Kasumi-1 (cell line): ENCODE measurements around the gene ARCN1.
"Not testable (repeated sequence)": the region's sequence is repeated elsewhere in the genome, so short reads cannot be mapped to it uniquely, and the experiment has no call there.

Experiments used
- DNase-seq, 2 experiments: peaks; one replicate each; lab custom pipeline; 2025; lab: John Stamatoyannopoulos, UW

Gene ARCN1

DNA sequence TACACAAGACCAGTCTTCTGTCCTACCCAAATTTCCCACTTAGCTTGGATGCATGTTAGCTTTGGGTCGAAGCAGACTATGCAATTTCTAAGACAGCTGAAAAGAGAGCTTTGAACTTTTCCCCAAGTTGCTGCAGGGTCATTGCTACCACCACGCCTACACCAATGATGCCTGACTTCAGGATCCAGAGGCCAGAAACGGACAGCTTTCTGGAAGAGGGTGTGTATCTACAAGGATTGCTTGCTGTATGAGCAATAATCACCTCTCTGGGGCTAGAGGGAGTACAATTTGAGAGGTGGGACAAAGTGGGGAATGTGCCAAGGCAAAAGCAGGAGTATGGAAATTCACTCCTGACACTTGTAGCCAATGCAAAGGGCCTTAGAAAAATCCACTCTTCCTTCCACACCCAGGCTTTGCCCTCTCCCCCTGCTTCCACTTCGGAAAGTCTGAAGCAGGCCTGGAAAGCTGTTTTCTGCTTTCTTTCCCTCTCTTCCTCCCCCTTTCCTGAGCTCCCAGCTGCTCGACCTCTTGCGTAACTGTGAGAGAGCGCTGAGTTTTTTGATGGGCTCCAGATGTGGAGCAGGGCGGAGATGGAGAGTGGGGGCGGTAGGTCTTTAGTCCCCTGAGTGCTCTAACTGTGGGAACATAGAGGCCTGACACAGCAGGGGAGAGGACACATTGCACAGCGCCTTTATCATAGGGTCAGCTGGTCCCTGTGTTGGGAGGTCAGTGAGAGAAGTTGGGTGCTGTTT lies 33.1 kb downstream of the ARCN1 start:
- peak; percentile 10 to 24 for DNase-seq

DNA sequence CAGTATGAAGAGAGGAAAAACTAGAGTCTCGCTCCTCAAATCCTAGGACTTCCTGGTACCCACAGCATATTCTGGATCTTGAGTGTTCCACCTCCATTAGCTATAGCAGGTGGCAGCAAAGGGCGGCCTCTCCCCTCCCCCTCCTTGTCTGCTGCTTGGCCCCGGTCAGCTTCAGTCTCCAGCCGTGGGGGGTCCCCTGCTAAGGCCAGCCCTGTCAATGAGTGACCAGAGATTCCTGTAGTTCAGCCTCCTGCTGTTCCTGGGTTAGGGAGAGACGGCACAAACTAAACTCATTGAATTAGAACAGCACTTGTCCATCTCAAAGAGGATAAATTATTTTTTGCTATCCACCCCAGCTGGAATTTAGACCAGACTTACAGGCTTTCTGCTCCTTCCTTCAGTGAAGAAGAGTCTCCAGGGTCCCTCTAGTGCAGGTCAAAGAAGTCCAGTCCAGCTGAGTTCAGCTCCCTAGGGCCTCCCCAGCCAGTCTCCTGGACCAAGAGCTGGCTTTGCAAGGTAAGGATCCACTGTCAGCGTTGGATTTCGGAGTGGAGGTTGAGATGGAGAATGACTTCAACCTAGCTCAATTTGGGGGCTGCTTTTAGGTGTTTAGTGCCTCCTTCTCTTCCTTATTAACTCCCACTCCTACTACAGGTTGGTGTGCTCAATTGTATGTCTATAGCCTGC lies 34.1 kb downstream of the ARCN1 start:
- no peak for DNase-seq

DNA sequence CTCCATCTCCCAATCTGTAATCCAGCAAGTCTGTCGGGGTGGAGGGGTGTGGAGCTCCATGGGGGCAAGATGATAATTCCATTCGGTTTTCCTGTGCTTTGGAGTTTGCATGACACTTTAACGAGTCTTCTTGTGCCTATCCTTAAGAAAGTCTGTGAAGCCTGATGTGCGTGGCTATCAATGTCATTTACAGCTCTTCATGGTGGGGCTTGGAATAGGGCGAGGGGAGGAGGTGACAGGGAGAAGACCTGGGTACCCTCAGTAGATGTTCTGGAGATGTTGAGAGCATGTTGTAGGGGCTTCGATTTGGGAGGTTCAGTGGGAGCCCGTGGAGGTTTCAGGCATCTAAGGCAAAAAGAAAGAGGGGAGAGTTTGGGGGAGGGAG lies 34.6 kb downstream of the ARCN1 start:
- DNase-seq: no peak

DNA sequence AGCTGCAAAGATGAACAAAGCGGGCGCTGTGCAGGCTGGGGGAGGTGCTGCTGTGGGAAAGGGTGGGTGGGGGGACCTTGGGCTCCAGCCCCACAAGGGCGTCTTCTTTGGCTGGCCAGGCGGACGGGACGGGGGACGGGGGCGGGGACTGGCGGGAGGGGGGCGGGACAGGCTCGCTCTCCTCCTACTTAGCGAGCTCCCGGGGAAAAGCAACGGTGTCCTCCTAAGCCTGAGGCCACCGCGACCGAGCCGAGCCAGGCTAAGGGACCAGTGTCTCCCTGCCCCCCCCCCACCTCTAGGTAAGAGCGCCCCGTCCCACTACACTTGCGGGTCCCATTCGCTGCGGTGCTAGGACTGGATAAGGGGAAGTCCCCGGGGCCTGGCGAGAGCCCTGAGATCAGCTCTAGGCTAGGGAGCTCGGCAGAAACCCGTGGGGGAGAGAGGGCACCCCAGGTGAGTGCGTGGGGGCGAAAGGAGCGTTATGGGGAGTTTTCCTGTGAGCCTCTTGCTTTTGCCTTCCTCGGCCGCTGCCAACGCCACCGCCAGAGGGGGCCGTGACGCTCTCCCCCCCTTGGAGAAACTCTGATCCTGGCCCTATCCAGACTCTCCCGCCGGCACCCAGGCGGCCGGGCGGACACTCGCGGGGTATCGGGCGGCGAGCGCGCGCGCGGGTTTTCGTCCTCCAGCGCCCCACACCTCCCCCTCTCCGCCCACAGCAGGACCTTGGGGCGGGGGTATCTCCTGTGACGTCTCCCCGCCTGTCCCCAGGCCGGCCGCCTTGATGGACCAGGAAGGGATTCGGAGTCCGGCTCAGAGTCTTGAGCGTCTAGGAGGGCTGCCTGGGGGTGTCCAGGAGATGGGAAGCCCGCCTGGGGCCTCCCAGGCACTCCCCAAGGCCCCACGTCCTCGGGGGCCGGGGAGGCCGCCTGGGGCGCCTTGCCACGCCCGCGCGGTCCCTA lies 35.5 kb downstream of the ARCN1 start, which contains the start of gene PHLDB1:
PHLDB1 (plus strand) TSS at position 215 of the 959 bp plus-strand sequence. CDS start 6,222 bp downstream, outside the sequence.
- DNase-seq: peak; percentile 28 to 39

DNA sequence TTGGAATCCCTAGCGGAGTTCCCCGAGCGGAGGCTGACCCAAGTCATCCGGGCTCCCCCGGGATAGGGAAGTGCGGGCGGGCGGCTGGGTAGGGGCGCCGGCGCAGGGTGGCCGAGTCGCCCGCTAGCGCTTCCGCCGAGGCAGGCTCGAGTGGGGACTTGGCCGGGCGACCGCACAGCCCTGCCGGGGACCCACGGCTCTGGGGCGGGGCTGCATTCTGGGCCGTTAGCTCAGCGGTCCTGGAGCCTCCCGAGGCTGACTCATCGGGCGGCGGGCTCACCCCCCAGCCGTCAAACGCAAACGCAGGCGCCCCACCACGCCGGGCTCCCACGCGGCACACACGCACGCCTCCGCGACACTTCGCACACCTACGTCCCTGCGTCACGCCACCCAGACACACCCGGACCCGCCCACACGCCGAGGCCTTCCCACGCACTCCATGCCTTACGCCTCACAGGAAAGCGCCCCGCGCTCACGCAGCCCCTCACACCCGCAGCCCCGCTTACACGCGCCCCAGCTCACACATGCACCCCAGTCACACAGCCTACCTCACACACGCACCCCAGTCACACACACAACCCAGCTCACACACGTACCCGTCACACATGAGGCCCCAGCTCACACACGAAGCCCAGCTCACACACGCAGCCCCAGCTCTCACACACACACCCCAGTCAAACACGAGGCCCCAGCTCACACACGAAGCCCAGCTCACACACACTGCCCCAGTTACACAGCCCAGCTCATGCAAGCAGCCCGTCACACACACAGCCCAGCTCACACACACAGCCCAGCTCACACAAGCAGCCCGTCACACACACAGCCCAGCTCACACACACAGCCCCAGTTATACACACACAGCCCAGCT lies 36.4 kb downstream of the ARCN1 start:
- peak in 1 of 2 experiments; percentile 8 for DNase-seq

DNA sequence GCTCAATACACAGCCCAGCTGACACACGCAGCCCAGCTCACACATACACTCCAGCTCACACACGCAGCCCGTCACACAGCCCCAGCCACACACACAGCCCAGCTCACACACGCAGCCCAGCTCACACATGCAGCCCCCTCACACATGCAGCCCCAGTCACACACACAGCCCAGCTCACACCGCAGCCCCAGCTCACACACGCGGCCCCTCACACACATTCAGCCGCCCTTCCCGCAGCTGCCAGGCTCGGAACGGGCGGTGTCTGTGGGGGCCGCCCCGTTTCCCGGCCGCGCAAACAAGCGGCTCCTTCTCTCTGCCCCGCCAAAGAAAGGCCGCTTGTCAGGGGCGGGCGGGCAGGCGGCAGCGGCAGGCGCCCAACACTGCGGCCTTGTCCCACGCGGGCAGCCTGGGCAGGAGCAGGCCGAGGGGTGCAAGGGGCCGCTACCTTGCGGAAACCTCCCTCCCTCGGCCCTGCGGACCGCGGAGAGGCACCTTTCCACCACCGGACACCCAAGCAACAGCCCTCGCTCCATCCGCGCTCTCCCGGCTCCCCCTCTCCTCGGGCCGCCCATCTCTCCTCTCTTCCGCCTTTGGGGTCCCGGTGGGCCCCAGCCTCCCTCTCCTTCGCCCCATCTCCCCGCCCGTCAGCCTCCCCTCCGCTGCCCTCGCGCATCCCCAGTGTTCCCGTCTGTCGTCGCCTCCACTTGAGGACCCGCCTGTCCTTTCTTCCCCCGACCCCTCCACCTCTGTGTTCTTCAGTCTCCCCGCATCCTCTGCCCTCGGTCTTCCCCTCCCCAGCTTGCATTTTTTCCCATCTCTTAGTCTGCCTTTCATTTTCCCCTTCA lies 37.4 kb downstream of the ARCN1 start:
- DNase-seq: no peak

DNA sequence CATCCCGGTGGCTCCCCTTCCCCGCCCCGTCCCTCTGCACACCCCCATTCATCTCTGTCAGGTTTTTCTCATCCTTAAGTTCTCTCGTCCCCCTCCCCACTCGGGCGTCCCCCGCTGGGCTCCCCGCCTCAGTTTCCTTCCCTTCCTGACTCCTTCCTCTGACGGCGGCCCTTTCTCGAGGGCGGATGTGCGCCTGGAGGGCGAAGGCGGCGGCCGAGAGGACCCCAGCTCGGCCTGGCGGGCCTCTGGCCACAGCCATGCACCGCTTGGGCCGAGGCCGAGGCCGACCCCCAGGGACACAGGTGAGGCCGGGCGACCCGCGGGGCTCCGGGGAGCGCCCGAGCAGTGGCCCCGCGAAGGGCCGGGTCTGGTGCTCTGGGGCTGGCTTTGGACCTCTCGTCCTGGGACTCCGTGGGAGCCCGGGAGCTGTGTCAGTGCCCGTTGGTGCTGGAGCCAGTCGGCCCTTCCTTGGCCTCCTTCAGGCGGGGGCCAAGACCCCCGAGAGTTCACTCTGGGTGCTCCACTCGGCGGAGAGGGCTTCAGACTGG lies 38.1 kb downstream of the ARCN1 start:
- no peak for DNase-seq

DNA sequence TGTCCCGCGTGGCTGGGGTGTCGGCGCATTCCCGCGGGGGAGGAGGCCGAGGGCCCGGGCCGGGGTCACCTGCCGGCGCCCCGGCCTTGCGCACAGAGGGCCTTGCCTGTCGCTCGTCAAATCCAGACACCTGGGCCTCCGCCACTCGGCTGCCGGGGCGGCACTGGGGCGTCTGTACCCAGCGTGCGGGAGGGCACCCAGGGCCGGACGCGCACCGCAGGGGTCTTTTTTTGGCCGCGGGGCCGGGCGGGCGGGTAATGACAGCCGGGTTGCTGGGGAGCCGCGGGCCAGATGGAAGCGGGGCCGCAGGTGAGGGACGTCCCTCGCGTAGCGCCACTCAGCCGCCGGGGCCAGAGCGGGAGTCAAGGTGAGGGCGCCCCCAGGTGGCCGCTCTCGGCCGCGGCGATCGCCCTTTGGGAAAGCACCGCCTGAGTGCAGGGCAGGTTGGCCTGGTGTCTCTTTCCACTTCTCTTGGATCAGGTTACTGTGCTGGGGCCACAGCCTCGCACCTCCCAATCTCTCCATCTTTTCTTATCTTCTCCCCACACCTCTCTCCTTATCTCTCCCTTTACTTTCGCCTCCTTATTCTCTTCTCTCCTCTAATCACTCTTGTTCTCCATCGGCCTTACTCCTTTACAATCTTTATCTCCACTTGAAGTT lies 38.7 kb downstream of the ARCN1 start:
- peak; percentile 34 to 43 for DNase-seq

DNA sequence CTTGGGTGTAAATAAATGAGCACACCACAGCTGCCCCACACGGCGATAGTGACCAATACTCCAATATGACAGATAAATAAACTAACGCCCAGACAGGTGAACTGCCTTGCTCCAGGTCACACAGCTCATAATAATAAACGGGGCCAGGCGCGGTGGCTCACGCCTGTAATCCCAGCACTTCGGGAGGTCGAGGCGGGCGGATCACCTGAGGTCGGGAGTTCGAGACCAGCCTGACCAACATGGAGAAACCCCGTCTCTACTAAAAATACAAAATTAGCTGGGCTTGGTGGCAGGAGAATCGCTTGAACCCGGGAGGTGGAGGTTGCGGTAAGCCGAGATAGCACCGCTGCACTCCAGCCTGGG lies 39.2 kb downstream of the ARCN1 start:
- not testable (repeated sequence) for DNase-seq

DNA sequence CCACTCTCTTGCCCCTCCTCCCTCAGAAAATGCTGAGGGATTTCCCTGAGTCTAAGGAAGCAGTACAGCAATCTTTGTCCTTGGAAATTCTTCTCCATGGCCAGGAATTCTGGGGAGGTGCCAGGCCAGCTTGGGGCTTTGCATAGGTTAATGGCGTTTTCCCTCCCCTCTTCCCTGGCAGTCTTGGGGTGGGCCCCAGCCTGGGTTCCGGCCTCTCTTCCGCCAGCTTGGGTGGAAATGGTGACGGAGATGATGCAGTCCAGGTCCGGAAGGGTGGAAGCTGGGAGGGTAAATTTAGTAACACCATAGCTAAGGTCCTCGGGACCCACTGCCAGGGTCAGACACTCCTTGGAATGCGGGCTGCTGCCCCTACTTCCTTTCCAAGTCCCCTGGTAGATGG lies 40.2 kb downstream of the ARCN1 start:
- DNase-seq: no peak

DNA sequence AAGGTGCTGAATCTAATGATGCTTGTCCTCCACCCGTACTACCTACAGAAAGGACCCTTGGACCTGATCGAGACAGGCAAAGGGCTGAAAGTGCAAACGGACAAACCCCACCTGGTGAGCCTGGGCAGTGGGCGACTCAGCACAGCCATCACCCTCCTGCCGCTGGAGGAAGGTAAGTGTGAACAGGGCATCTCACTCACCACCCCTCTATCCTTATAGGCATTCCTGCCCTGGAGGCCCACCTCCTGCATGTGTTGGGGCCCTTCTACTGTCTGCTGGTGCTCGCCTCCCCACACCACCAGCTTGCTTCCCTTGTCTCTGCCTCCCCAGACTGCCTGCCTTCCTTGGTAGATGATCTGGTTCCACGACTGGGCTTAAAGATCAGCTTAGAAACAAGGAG lies 42.3 kb downstream of the ARCN1 start:
- no peak for DNase-seq

DNA sequence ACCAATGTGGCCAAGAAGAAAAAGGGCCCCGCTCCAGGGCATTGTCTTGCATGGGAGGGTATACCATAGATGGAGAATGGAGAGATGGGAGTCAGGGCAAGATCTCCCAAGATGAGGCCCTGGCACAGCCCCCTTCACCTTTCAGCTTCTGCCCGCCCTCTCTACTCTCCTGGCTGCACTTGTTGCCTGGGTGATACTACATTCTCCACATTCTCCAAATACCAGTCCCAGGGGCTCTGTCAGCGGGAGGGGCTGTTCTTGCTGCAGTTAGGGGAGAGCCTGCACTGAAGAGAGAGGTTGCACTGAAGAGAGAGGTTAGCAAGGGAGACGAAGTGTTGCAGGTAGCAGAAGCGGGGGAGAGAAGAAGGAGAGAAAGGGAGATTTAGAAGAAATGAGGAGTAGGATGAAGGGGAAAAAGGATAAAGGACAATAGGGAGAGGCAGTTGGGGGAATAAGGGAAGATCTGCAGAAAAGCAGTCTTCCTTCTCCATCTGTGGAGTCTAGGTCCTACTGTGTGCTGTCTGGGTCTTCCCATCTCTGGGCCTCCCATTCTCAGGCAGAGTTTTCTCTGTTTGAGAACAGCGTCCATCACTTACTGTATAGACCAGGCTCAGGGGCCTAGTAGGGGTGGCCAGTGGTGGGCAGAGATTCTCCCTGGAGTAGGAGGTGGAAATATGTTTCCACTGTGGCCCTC lies 43.2 kb downstream of the ARCN1 start:
- DNase-seq: no peak

DNA sequence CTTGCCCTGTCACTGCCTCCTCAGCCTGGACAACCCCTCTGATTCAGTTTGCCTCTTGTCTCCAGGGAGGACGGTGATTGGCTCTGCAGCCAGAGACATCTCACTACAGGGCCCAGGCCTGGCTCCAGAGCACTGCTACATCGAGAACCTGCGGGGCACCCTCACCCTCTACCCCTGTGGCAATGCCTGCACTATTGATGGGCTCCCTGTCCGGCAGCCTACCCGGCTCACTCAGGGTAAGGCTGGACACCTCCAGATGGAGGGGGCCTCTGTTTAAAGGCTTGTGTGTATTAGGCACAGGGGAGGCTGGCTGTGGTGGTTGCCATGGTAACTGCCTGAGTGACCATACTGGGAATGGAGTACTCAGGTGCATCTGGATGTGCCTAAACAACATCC lies 43.8 kb downstream of the ARCN1 start:
- no peak for DNase-seq

DNA sequence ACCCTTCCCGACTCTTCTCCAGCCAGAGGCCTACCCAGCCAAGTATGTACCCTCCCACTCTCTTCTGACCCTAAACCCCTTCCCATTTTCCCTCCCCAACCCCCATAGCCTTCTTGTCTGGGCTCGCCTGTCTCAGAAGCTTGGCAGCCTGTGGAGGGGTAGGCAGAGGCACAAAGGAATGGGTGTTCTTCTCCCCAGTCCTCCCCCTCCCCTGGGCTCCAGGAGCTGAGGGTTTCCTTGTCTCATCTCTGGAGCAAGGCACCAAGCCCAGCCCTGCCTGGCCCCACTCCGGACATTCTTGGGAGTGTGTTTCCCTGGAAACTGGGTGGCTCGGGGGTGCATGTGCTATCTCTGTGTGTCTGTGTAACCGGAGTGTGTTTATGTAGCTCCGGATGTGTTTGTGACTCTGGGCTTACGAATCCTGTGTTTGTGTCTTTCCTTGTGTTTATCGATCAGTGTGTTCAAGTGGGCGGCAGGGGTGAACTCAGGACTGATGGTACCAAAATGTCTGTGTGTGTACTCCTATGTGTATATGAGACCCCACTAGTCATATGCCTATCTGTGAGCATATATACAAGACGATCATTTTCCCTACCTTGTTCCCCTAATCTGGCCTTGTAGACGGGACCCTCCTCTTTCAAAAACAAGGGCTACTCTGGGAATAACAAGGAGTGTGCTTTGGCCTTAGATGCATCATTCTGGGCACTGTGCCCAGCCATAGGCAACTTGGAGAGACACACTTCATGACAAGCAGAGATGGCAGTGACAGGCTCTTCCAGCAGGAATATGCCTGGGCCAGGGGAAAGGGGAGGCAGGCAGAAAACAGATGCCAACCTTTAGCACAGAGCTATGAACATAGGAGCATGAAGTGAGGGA lies 46.1 kb downstream of the ARCN1 start:
- DNase-seq: no peak

DNA sequence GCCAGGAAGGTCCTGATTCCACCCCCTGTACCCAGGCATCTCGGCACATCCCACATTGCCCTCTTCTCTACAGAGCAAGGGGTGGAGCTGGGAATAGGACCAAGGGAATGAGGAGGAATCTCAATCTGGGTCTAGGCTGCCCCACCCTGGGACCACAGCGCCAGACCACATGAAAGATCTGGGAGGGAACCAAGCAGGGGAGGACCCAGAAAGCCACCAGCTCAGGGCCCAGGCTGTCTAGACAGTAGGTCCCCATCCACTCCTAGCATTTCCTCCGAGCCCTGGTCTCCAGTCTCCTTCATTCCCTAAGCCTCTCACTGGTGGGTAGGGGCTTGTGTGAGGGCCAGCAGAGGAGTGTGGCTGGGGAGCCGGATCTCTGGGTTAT lies 46.8 kb downstream of the ARCN1 start:
- no peak for DNase-seq

DNA sequence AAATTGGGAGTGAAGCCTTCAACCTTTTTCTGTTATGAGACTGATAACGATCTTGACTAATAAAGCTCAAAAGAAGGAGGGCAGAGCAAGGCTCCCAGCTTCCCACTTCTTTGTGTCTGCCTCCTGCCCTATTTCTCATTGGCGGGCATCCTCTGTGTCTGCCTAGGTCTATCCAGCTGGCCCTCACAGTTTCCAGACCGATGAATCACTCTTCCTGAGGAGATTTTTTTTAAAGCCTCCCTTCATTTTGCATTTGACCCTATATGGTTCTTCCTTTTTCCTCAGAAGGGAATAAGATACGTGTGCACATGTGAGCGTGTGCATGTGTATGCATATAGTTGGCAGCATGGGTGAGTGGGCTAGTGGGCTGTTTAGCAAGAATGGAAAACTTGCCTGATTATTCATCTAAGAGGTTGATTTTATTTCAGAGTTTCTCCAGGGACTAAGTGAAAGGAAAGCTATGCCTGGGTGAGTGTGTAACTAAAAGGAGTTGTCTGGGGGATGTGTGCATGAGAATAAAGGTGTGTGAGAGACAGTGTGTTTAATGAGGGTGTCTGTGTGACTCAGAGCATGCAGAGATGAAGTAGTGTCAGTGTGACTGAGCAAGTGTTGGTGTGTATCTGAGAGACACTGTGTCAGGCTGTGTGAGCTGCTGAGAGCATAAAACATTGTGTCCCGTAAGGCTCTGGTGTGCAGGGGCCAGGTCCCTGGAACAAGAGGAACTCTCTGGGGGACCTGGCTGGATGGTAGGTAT lies 47.4 kb downstream of the ARCN1 start:
- peak; percentile 69 to 85 for DNase-seq

DNA sequence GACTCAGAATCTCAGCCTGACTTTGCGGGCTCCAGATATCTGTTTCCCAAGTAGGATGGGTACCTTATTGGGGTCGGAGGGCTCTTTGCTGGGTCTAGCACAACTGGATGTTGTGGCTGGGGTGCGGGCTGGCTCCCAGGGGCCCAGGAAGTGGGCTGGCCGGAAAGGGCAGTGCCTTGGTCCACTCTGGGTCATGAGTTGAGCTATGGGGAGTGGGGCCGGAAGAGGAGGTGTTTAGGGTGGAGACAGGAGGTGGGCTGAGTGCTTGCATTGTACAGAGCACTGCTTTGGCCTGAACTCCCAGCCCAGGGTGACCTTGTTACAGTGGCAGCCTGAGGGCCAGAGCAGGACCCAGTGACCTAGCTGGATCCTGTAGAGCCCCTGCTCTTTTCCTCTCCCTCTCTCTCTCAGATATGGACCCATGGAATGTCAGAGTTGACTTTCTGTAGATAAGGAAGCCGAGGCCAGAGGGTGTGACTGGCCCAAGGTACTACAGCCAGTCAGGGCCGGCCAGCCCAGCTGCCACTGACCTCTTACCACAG lies 48.4 kb downstream of the ARCN1 start:
- DNase-seq: no peak
